ENCODE data around the gene CDH16. TPM values are rescaled to one million over a fixed set of nuclear protein-coding genes. Genes with fewer than 3 reads are reported as not detected.
A peak's percentile ranks its signal among the peaks of the same experiment; 100 is the strongest.
"Not testable (repeated sequence)": the region's sequence is repeated elsewhere in the genome, so short reads cannot be mapped to it uniquely, and the experiment has no call there.

Gene CDH16
- total RNA-seq, 1 donor from 2014 or later, result not detected

DNA sequence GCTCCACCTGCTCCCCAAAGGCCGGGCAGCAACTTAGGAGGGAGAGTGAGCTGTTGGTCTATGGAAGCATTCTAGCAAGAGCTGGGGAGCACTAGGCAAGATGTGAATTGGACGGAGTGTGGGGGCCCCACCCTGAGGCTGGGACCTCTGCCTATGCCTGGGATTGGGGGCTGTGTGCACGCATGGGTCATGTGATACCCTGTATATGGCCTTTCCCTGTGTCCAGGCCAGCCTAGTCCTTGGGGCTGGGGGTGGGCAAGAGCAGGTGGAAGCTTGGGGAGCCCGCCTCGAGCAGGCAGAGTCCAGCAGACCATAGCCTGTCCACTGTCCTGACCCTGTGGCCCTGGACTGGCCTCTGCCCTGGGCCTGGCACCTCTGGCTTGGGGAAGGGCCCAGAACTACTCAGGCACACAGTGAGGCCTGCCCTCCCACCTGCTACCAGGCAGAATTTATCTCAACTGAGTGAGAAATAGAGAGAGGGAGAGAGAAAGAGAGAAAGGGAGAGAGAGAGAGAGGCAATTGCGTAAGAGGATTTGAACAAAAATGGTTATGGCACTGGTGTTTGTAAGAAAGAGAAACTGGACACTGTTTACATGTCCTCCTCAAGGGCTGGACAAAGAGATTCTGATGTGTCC is 19.3 kb downstream of the CDH16 start:
- intact Hi-C loops (cut with DNase I), result no loop called here

GRCh38 chr16:66898933-66899309 is 19.8 kb downstream of the CDH16 start:
- ATAC-seq (no peak), DNase-seq (no peak)
- H3K4me1 ChIP-seq, result peaks cover 40% of the 10 kb centered on the region
- TF ChIP-seq, protein P1, sequence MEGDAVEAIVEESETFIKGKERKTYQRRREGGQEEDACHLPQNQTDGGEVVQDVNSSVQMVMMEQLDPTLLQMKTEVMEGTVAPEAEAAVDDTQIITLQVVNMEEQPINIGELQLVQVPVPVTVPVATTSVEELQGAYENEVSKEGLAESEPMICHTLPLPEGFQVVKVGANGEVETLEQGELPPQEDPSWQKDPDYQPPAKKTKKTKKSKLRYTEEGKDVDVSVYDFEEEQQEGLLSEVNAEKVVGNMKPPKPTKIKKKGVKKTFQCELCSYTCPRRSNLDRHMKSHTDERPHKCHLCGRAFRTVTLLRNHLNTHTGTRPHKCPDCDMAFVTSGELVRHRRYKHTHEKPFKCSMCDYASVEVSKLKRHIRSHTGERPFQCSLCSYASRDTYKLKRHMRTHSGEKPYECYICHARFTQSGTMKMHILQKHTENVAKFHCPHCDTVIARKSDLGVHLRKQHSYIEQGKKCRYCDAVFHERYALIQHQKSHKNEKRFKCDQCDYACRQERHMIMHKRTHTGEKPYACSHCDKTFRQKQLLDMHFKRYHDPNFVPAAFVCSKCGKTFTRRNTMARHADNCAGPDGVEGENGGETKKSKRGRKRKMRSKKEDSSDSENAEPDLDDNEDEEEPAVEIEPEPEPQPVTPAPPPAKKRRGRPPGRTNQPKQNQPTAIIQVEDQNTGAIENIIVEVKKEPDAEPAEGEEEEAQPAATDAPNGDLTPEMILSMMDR (IDR thresholded peaks at IDR 0.05), result no peak
- peak overlapping the region; percentile 74 for H3K27ac ChIP-seq
- intact Hi-C loops (cut with DNase I), result no loop called here
- H3K9me3 ChIP-seq, result no peaks in the 10 kb centered on the region
- H3K27me3 ChIP-seq (ENCODE audit: low read depth), result no peaks in the 10 kb centered on the region
- no peak overlapping the region for H3K4me3 ChIP-seq
- no peaks in the 10 kb centered on the region for H3K36me3 ChIP-seq

More for the DNA sequence above, 19.3 kb downstream of the CDH16 start:
- TF ChIP-seq, protein P1 (IDR thresholded peaks at IDR 0.05), result no peak
- H3K27me3 ChIP-seq (ENCODE audit: low read depth), result no peaks in the 10 kb centered on the region
- ATAC-seq, result peak in 1 of 2 donors; percentile 13
- H3K4me1 ChIP-seq, result peaks cover 44% of the 10 kb centered on the region
- H3K27ac ChIP-seq, result peak overlapping the region; percentile 74
- H3K9me3 ChIP-seq, result no peaks in the 10 kb centered on the region
- DNase-seq, result peak; percentile 34
- H3K36me3 ChIP-seq, result no peaks in the 10 kb centered on the region
- no peak overlapping the region for H3K4me3 ChIP-seq

- Histone ChIP-seq H3K27me3 (ENCODE audit: low read depth) (no peaks in the 10 kb centered on the region), H3K27ac (peak overlapping the region; percentile 74), H3K36me3 (no peaks in the 10 kb centered on the region), H3K4me1 (peaks cover 40% of the 10 kb centered on the region), H3K9me3 (no peaks in the 10 kb centered on the region), H3K4me3 (no peak overlapping the region)
- DNase-seq, result no peak
- no peak for ATAC-seq
- TF ChIP-seq, protein P1 (IDR thresholded peaks at IDR 0.05), result no peak
- intact Hi-C loops (cut with DNase I), result no loop called here
These were observed 20.5 kb downstream of the CDH16 start for GRCh38 chr16:66898207-66898606.

- peaks cover 39% of the 10 kb centered on the region for H3K4me1 ChIP-seq
- intact Hi-C loops (cut with DNase I), result not testable (repeated sequence)
These were observed 22.0 kb downstream of the CDH16 start for GRCh38 chr16:66896682-66897081.

GRCh38 chr16:66895999-66896398 is 22.7 kb downstream of the CDH16 start:
- no peaks in the 10 kb centered on the region for H3K9me3 ChIP-seq
- no peak overlapping the region for H3K4me3 ChIP-seq
- DNase-seq, result no peak
- no peak overlapping the region for H3K27ac ChIP-seq
- TF ChIP-seq, protein P1 (IDR thresholded peaks at IDR 0.05), result no peak
- H3K27me3 ChIP-seq (ENCODE audit: low read depth), result no peaks in the 10 kb centered on the region
- intact Hi-C loops (cut with DNase I), result no loop called here
- no peaks in the 10 kb centered on the region for H3K36me3 ChIP-seq
- peaks cover 32% of the 10 kb centered on the region for H3K4me1 ChIP-seq
- no peak for ATAC-seq

More at GRCh38 chr16:66896682-66897081, 22.0 kb downstream of the CDH16 start:
- DNase-seq; H3K36me3 ChIP-seq; H3K27me3 ChIP-seq (ENCODE audit: low read depth); H3K9me3 ChIP-seq; H3K27ac ChIP-seq; ATAC-seq; H3K4me3 ChIP-seq: not testable (repeated sequence)

- Histone ChIP-seq H3K27ac (no peak overlapping the region), H3K27me3 (ENCODE audit: low read depth) (no peaks in the 10 kb centered on the region), H3K9me3 (no peaks in the 10 kb centered on the region), H3K36me3 (peaks cover 2% of the 10 kb centered on the region), H3K4me1 (peaks cover 29% of the 10 kb centered on the region), H3K4me3 (no peak overlapping the region)
- TF ChIP-seq, protein P1 (IDR thresholded peaks at IDR 0.05), result no peak
- DNase-seq (peak; percentile 41), ATAC-seq (no peak)
- intact Hi-C loops (cut with DNase I), result no loop called here
These were observed 23.1 kb downstream of the CDH16 start for GRCh38 chr16:66895689-66895979.
